ENCODE measurements around the gene HIF3A. TPM values are rescaled to one million over a fixed set of nuclear protein-coding genes. Genes with fewer than 3 reads are reported as not detected.

Gene HIF3A
- total and polyA plus RNA-seq, 2 of the 8 experiments (the other 6 are each of a cell fraction or from before 2014, with no cell fraction given): 38.6 to 38.8 TPM

- POLR2A ChIA-PET (ENCODE audit: partially characterized antibody): interaction anchor here (0.8 kb wide), 1 partner anchor 9 kb away, joined by 3 read pairs; no protein-coding TSS in a partner anchor
- Histone ChIP-seq H3K4me1 (replicated peaks in 1 of 4; ENCODE audit: control insufficient read depth in 3 of 4, insufficient read depth in 4 of 4, low read length in 3 of 4) (no peaks in the 10 kb centered on the region), H3K23ac (ENCODE audit: insufficient read length) (no peak overlapping the region), H3K56ac (replicated peaks; ENCODE audit: insufficient read length, low read depth, low read length) (no peak overlapping the region), H3K79me1 (ENCODE audit: low read depth, low read length) (no peaks in the 10 kb centered on the region), H3K4me3 (ENCODE audit: extremely low read depth in 1 of 4, insufficient read depth in 2 of 4, low read depth in 3 of 4, low read length in 4 of 4) (no peak overlapping the region), H2BK15ac (ENCODE audit: low read length) (no peak overlapping the region), H4K8ac (ENCODE audit: extremely low read depth, insufficient read depth, low read length) (no peak overlapping the region), H3K18ac (ENCODE audit: extremely low read depth, low read length) (no peak overlapping the region), H3K14ac (ENCODE audit: insufficient read length) (no peak overlapping the region), H2BK5ac (ENCODE audit: low read depth, low read length) (no peak overlapping the region), H2AFZ (ENCODE audit: low read length) (no peak overlapping the region), H3K9ac (replicated peaks in 1 of 4; ENCODE audit: extremely low read depth in 1 of 4, low read depth in 3 of 4, low read length in 3 of 4) (no peak overlapping the region), H3K9me3 (ENCODE audit: insufficient read depth in 2 of 2, low read depth in 1 of 2, low read length in 1 of 2) (peaks cover 2 to 5% of the 10 kb centered on the region in 2 experiments; a peak in 2 of 4 replicates), H3K4ac (replicated peaks; ENCODE audit: insufficient read length, low read depth, low read length) (no peak overlapping the region), H3K23me2 (ENCODE audit: low read depth, low read length) (no peaks in the 10 kb centered on the region), H2BK120ac (replicated peaks; ENCODE audit: low read depth, low read length) (no peak overlapping the region), H4K20me1 (replicated peaks in 1 of 2; ENCODE audit: control insufficient read depth in 1 of 2, insufficient read depth in 2 of 2, low read length in 2 of 2) (peaks cover 0 to 4% of the 10 kb centered on the region in 2 experiments), H2BK20ac (ENCODE audit: low read length) (no peak overlapping the region), H3K36me3 (ENCODE audit: control insufficient read depth in 2 of 4, insufficient read depth in 4 of 4, low read length in 3 of 4) (peaks cover 4 to 58% (median 27%) of the 10 kb centered on the region in 4 experiments; a peak in 7 of 8 replicates), H2AK5ac (ENCODE audit: low read depth, low read length) (no peak overlapping the region), H3K4me2 (ENCODE audit: insufficient read depth in 1 of 2, low read depth in 2 of 2, low read length in 2 of 2) (no peak overlapping the region), H4K91ac (replicated peaks; ENCODE audit: insufficient read length, low read length) (no peak overlapping the region), H3K27ac (ENCODE audit: low read depth, low read length) (no peak overlapping the region), H2BK12ac (ENCODE audit: low read depth, low read length) (no peak overlapping the region), H3K79me2 (ENCODE audit: control insufficient read depth in 1 of 2, insufficient read depth in 2 of 2, low read length in 2 of 2) (no peaks in the 10 kb centered on the region), H4K5ac (ENCODE audit: insufficient read length, low read depth, low read length) (no peak overlapping the region), H3K27me3 (replicated peaks in 1 of 4; ENCODE audit: control insufficient read depth in 3 of 4, extremely low read depth in 1 of 4, insufficient read depth in 3 of 4, low read length in 3 of 4) (no peaks in the 10 kb centered on the region)
- FAIRE-seq: no peak
- 100% methylated on average over 5 of the region's 5 CpGs; no CpG with 5 or more reads in 1 of the 2 experiments for WGBS, 2 experiments (ENCODE audit: extremely low coverage in 1 of 2, insufficient coverage in 1 of 2, insufficient read length in 1 of 2, insufficient replicate concordance in 2 of 2, low coverage in 1 of 2, low lambda C conversion rate in 2 of 2, missing lambda C conversion rate in 1 of 2)
- DNase-seq (ENCODE audit: low read depth in 1 of 2, low spot score in 2 of 2): no peak
- CTCF ChIA-PET (ENCODE audit: partially characterized antibody): interaction anchor here (0.8 kb wide), 1 partner anchor 61 kb away, joined by 3 read pairs; no protein-coding TSS in a partner anchor
- TF ChIP-seq FOSL1 (IDR thresholded peaks at IDR 0.05; ENCODE audit: insufficient read depth, low read depth, low read length) (no peak), CBX5 (IDR thresholded peaks at IDR 0.05; ENCODE audit: low read depth, low read length) (no peak), TCF12 (IDR thresholded peaks at IDR 0.05; ENCODE audit: low read depth, low read length) (no peak), HDAC2 (IDR thresholded peaks at IDR 0.05; ENCODE audit: borderline replicate concordance in 1 of 2, low read depth in 2 of 2, low read length in 2 of 2) (no peak), SUZ12 (IDR thresholded peaks at IDR 0.05; ENCODE audit: low read length) (no peak), SIN3A (conservative IDR thresholded peaks at IDR 0.05 in 1 of 2, IDR thresholded peaks at IDR 0.05 in 1 of 2; ENCODE audit: low read depth in 1 of 2, low read length in 2 of 2) (no peak), TAF7 (optimal IDR thresholded peaks at IDR 0.05; ENCODE audit: borderline replicate concordance, low read depth, low read length) (no peak), SAP30 (IDR thresholded peaks at IDR 0.05; ENCODE audit: insufficient read depth, insufficient replicate concordance, low read length) (no peak), SRF (IDR thresholded peaks at IDR 0.05; ENCODE audit: low read depth, low read length) (no peak), ATF3 (IDR thresholded peaks at IDR 0.05; ENCODE audit: insufficient read depth, low read depth, low read length) (no peak), CEBPB (IDR thresholded peaks at IDR 0.05; ENCODE audit: low read depth, low read length) (no peak), JUND (IDR thresholded peaks at IDR 0.05; ENCODE audit: low read length) (no peak), BRCA1 (IDR thresholded peaks at IDR 0.05; ENCODE audit: low read depth, low read length) (no peak)
Measured at GRCh38 chr19:46311444-46311843, 14.6 kb downstream of the HIF3A start.

Data from H1 (cell line).